HG03558 (cell line): ENCODE measurements around the gene ARSD.

ENCODE experiments used
- ATAC-seq: cut with Tn5 transposase; IDR thresholded peaks from one replicate; pipeline ENCODE4 v1.9.1; 2021; ENCODE audit warnings: moderate number of reproducible peaks; ENCODE audit not compliant: unreplicated experiment; ENCODE audit errors: extremely low read depth

The ARSD gene

DNA sequence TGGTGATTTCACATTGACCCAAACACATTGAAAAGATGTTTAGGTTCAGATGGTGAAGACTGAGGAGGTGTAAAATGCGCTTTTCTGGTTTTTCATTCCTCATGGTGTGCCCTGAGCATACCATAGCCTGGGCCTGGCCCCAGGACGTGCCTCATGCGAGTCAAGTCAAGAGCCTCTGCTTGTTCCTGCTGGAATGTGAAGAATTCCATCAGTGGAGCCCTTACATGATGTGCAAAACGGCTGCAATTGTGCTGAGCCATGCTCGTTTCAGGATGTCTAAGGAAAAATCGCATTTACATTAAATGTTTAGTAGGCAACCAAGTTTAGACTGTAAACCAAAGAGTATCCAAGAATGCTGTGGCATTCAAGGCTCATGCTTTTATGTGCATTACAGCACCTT is 65.5 kb downstream of the ARSD start:
- no peak for ATAC-seq

DNA sequence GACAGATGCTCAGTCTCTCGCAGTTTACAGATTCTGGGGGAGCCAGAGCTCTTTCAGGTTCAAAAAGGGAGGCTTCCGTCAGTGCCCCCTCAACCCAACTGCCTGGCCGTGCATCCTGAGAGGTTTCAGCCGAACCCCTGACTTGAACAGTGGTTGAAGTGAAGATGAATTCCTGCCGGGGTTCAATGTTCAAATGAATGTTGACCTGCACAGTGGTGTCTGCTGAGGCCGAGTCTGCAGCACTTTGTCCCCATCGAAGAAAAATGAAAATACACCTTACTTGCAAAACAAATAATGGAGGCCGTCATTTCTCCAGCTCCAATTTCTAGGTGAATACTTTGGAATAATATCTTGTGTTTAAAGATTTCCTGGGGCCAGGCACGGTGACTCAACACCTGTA is 66.7 kb downstream of the ARSD start:
- ATAC-seq = no peak

DNA sequence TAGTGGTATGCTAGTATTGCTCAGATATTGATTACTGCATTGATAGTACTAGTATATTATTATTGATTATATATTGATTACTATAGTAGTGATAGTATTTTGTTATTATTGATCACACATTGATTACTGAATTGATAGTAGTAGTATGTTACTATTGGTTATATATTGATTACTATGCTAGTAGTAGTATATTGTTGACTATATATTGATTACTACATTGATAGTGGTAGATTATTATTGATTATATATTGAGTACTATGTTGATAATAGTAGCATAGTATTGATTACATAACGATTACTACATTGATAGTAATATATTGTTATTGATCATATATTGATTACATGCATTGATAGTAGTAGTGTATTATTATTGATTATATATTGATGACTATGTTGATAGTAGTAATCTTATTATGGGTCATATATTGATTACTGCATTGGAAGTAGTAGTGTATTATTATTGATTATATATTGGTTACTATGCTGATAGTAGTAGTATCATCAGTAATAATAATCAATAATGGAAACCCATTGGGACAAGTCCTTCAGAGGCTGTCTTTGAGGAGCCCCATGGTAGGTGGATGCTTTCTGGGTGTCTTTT is 69.8 kb downstream of the ARSD start:
- no peak for ATAC-seq

GRCh38 chrX:2857566-2857965 is 71.6 kb downstream of the ARSD start:
- no peak for ATAC-seq

DNA sequence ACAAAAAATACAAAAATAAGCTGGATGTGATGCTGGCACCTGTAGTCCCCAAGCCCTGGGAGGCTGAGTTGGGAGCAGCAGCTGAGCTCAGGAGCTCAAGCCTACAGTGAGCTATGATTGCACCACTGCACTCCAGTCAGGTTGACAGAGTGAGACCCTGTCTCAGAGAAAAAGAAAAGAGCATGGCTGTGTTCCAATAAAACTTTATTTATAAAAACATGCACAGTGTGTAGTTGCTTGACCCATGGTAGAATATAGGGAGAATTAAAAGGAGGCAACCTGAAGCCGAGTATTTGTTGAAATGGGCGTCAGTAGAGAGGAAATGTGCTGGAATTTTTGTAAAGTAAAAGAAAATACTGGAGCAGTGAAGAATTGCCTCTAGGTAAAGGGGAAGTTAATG is 73.4 kb downstream of the ARSD start:
- no peak for ATAC-seq

DNA sequence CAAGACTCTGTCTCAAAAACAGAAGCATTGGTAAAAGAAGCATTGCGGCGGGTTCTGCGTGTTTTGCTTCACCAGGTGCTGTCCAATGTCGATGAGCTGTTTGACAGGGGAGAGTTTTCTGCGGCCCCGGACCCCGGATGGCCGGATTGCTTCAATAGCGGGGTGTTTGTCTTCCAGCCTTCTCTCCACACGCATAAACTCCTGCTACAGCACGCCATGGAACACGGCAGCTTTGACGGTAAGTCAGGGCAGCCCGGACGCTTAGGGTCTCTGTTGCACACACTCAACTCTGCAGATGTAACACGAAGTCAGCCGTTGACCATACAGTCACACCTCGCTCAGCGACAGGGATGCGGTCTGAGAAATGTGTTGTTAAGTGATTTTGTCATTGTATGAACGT is 74.2 kb downstream of the ARSD start:
- ATAC-seq = no peak
